ENCODE measurements around the gene GALNT18.
A peak's percentile ranks its signal among the peaks of the same experiment; 100 is the strongest.
"Not testable (repeated sequence)": the region's sequence is repeated elsewhere in the genome, so short reads cannot be mapped to it uniquely, and the experiment has no call there.

The GALNT18 gene

DNA sequence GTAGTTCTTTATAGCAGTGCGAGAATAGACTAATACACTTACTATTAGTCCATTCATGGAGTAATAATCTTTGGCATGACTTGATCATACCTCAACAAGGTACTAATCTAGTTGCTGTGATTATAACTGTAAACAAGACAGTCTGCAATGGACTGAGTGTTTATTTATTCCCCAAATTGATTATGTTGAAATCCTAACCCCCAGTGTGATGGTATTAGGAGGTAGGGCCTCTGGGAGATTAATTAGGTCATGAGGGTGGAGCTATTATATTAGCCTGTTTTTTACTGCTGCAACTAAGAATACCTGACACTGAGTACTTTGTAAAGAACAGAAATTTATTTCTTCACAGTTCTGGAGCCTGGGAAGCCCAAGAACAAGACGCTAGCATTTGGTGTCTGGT, 237.8 kb downstream of the GALNT18 start:
- no peak for DNase-seq (ENCODE audit: low spot score)

GRCh38 chr11:11382858-11383532, 238.8 kb downstream of the GALNT18 start:
- DNase-seq (ENCODE audit: low spot score) = peak; percentile 46

- no peak for DNase-seq (ENCODE audit: low spot score)
Measured at GRCh38 chr11:11381471-11382105, 240.2 kb downstream of the GALNT18 start.

DNA sequence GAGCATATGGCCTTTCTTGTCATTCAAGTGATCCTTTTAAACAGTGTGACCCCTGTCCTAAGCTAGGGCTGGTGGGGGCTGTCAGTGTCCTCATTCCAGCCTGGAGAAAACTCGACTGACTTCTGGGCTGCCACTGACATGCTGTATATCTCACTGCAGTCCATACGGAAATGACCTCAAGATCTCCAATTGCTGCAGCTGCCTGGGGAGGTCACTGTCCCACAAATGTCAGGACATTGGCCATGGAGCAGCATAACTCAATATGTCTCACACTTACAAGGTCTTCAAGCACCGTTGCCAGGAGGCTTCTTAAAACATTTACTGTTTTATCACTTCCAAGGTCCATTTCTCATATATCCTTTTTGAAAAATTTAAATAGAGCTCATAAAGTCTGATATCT, 240.9 kb downstream of the GALNT18 start:
- no peak for DNase-seq (ENCODE audit: low spot score)

- DNase-seq (ENCODE audit: low spot score) = no peak
Measured at GRCh38 chr11:11380340-11380739, 241.5 kb downstream of the GALNT18 start.

GRCh38 chr11:11379661-11380060, 242.1 kb downstream of the GALNT18 start:
- DNase-seq (ENCODE audit: low spot score) = no peak

- DNase-seq (ENCODE audit: low spot score) = no peak
Measured at GRCh38 chr11:11378184-11378940, 243.4 kb downstream of the GALNT18 start.

GRCh38 chr11:11374358-11375148, 247.3 kb downstream of the GALNT18 start:
- DNase-seq (ENCODE audit: low spot score) = no peak

DNA sequence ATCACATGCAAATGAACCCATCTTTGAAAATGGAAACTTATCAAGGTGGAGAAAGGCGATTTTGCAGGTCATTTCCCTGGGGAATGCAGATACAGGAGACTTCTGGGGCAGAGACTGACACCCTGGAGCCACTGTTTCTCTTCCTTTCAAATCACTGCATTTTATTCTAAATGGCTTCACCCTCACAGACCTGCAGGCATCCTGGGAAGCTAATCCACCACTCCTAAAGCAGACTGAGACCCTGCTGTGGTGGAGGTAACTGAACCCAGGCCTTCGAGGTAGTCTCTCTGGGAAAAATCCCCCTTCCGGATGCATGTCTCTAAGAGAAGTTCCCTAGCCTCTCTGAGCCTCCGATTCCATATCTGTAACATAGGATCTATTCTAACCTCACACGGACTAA, 247.9 kb downstream of the GALNT18 start:
- DNase-seq (ENCODE audit: low spot score) = no peak

- DNase-seq (ENCODE audit: low spot score) = no peak
Measured at GRCh38 chr11:11372461-11372860, 249.3 kb downstream of the GALNT18 start.

GRCh38 chr11:11370962-11371303, 250.9 kb downstream of the GALNT18 start:
- DNase-seq (ENCODE audit: low spot score) = no peak

DNA sequence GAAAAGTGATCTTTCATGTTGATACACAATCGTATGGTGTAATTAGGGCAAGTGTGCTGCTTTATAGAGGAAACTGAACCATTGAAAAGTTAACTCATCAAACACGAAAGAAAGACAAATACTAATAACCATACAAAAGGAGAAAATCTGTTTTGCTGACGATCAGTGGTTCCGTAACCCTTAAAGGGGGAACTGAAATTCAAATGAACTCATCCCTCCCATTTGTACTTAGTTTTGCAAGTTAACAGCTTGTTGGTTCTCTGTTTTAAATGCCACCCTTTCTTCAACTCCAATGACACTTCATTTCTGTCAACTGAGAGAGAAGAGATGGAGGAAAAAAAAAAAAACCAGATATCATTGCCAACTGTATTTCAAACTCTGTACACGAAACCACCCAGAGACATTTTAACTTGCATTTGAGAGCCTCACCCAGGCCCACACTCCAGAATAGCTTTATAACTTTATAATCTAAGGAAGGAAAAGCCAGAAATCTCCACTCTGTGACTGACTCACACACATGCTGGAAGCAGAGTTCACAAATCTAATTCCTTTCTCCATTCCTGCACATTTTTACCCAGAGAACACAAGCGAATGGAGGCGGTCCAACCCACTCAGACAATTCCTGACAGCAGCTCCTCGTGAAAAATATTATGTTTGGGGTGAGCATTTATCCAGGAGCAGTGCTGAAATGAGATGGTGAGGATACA, 251.4 kb downstream of the GALNT18 start:
- DNase-seq (ENCODE audit: low spot score) = no peak

- no peak for DNase-seq (ENCODE audit: low spot score)
Measured at GRCh38 chr11:11366793-11367192, 255.0 kb downstream of the GALNT18 start.

DNA sequence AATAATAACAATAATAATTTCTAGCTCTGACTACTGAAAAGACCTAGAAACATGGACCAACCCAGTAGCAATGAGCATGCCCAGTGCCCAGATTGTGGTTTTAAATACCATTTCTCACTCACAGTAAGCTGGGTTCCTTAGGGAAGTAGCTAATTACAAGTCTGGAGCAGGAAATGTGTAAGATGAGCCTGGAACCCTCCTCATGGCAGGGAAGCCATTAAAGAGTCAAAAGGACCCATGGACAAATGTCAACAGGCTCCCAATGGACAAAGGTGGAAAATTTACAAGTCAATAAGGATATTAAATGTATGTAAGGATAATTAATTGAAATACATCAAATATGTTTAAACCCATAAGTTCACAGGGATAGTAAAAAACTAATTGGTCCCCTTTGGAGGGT, 258.1 kb downstream of the GALNT18 start:
- no peak for DNase-seq (ENCODE audit: low spot score)

DNA sequence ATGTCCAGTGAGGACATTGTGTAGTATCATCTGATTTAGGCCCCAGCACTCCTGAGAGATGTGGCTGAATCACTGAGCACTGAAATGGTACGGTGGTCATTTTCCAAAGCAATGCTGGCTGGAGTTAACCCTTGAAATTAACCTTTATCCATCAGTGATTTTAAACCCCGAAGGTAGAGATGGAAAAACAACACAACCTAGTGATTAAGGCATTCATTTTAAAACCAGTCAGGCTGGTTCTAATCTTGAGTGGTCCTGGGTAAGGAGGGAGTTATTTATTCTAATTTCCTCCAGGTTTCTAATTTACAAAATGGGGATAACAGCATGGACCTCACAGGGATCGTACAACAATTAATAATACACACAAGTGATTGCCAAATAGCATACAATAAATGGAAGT, 262.2 kb downstream of the GALNT18 start:
- no peak for DNase-seq (ENCODE audit: low spot score)

GRCh38 chr11:11356842-11357241, 265.0 kb downstream of the GALNT18 start:
- no peak for DNase-seq (ENCODE audit: low spot score)

DNA sequence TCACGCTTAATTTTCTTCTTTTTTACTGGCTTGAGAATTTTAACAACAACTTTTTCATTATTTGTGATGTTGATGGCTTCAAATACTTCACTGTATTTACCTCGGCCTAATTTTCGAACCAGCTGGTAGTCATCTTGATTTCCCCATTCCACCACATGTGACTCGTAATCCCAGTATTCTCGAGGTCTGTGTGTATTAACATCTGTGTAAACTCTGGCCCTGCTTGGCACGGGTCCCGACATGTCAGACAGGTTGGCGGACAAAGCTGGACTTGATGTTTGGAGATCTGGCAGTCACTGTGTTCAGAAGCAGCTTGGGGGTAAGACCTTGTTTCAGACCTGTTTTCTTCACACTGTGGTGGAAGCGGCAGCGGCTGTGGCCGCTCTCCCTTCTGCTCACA, 268.9 kb downstream of the GALNT18 start, which contains the start of gene CSNK2A3:
TSS of gene CSNK2A3 (minus strand) at position 373 of the 400 bp plus-strand sequence. CDS start at position 242, 131 bp downstream.
- not testable (repeated sequence) for DNase-seq (ENCODE audit: low spot score)

DNA sequence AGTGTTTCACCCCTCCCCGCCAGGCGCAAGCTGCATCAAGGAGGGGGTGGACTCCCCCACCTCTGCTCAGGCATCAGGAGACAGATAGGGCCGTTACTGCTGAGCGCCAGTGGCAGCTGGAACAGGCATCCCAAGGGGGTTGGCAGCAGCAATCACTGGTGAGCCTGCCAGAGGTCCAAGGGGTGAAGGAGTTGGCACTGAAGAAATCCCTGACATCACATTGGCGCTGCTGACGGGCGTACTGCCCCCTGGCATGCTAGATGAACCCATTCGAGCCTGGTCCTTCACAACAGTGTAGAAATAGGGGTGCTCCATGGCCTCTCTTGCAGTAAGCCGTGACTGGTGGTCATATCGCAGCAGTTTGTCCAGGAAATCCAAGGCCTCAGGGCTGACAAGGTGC, 270.0 kb downstream of the GALNT18 start:
- DNase-seq (ENCODE audit: low spot score) = not testable (repeated sequence)

GRCh38 chr11:11351042-11351586, 270.7 kb downstream of the GALNT18 start:
- no peak for DNase-seq (ENCODE audit: low spot score)

DNA sequence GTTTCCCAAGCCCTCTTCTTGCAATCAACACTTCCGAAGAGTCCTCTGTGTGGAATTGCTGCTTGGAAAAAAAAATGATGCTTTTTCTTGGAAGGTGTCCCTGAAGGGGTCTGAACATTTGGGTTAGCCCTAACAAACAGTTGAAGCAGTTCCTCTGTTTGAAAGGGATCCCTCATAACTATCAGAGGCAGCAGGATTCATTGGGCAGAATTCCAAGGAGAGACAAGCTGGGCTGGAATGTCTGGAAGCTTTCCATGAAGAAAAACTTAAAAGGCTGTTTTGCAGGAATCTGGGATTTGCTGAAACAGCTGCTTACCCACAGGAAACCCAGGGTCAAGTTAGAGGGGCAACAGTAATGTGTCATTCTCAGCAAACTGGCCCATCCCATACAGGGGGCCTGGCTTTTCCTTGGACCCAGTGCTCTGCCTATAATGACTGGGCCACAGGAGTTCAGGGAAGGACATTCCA, 271.9 kb downstream of the GALNT18 start:
- DNase-seq (ENCODE audit: low spot score) = no peak

- DNase-seq (ENCODE audit: low spot score) = no peak
Measured at GRCh38 chr11:11349106-11349825, 272.5 kb downstream of the GALNT18 start.
